T-helper 2 cell treated with Interferon-gamma antibody and Interleukin-4, amounts not matched to agents 100 ng/mL and 5 ng/mL, for 36 hours (primary cell): ENCODE measurements around the gene ROCK2. TPM values are rescaled to one million over a fixed set of nuclear protein-coding genes. Genes with fewer than 3 reads are reported as not detected.

Source experiments
- intact Hi-C: fragments of 100-400 bp; cut with micrococcal nuclease; formaldehyde crosslinking; loops from one replicate; pipeline ENCODE4 v1.15.1; 2023
- total RNA-seq: library from RNA; stranded (reverse); gene quantifications from 2 replicates; pipeline ENCODE4 v1.2.3, GENCODE V29; 2022

The ROCK2 gene
- total RNA-seq, 1 donor from 2014 or later = 21.5 TPM

DNA sequence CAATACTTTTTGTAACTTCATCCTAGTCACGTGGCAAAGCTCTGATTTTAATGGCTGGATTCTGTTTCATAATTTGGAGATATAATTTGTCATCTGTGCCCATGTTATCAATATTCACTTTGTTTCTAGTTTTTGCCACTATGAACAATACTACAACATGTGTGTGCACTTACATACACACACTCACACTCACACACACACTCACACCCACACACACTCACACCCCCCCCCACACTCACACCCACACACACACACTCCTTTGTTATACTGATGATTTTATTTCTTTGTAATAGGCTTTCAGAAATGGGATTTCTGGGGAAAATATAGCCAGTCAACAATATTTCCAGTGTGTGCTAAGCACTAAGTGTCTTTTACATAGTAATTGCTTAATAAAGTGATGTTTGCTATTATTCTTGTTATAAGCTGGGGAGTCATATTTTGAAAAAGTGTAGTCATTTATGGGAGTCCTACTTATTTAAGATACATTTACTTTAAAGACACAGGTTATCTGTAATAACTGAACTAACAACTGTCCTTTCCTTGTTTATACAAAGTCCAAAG lies 22.8 kb upstream of the ROCK2 start:
- intact Hi-C loops = no loop called here

DNA sequence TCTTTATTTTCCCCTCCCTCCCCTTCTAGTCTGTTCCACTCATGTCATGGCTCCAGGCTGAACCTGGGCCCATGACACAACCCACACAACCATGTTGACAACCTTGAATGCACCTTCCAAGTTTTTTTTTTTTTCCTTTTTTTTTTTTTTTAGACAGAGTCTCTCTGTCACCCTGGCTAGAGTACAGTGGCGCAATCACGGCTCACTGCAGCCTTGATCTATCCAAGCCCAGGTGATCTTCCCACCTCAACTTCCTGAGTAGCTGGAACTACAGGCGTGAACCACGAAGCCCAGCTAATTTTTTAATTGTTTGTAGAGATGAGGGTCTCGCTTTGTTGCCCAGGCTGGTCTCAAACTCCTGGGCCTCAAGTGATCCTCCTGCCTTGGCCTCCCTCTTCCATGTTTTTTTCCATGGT lies 21.9 kb upstream of the ROCK2 start:
- intact Hi-C loops = no loop called here

DNA sequence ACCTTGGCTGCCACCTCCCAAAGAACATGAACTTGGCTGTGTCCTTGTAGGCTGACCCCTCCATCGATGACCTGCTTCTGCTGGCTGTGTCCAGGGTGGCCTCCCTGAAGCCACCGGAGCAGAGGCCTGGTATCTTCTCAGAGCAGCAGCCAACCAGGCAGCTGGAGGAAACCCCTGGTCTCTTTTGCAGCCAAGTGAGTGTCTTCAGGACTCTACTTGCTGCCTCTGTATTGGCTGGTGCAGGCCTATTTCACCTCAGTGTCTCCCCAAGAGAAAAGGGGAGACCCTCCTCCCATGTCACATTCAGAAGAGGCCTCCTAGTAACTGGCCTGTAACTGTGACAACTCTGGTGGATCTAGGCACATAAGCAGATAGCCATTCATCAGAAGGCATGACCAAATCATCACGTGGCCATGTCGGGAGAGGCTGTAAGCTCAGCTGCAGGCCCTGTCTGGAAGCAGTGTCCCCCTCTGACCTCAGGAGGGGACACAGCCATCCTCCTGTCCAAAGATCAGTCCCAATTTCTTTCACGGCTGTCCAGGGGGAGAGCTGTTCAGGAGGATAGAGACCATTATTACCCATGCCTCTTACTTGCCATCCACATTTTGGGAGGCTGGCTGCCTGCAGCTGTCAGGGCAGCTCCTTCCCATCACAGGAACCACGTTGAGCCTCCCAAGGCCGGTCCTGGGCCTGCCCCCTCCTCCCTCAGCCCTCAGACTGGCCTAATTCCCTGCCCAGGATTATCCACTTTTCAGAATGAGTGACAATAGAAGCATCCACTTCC lies 20.9 kb upstream of the ROCK2 start:
- intact Hi-C loops = no loop called here

DNA sequence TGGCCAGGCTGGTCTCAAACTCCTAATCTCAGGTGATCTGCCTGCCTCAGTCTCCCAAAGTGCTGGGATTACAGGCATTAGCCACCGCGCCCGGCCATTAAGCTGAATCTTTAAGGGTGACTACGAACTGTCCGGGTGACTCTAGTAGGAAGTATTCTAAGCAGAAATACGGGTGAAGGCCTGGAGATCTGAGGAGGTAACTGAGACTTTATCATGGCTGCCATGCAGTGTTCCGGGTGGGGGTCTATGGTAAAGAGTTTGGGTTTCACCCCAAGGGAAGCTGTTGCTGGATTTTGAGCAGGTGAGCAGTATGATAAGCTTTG lies 20.1 kb upstream of the ROCK2 start:
- intact Hi-C loops = no loop called here

DNA sequence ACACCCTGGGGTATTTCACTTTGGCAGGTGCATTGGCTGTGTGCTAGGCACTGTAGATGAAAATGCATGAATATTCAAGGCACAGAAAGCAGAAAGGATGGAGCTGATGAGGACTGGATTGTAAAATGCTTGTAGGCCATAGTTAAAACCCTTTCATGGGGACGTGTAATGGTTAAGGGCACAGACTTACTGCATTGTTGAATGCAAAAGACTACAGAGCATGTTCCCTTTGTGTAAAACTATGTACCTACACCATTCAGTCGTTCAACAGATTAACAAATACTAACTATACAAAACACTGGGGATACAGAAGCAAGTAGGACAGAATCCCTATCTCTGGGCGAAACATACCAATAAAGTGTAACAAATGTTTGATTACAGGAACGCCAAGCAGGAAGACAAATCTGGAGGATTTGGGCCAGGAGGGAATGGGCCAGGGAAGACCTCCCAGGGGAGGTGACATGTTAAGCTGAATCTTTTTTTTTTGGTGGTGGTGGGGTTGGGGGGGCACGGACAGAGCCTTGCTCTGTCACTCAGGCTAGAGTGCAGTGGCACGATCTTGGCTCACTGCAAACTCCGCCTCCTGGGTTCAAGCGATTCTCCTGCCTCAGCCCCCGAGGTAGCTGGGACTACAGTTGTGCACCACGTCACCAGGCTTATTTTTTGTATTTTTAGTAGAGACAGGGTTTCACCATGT lies 19.6 kb upstream of the ROCK2 start:
- intact Hi-C loops = no loop called here

DNA sequence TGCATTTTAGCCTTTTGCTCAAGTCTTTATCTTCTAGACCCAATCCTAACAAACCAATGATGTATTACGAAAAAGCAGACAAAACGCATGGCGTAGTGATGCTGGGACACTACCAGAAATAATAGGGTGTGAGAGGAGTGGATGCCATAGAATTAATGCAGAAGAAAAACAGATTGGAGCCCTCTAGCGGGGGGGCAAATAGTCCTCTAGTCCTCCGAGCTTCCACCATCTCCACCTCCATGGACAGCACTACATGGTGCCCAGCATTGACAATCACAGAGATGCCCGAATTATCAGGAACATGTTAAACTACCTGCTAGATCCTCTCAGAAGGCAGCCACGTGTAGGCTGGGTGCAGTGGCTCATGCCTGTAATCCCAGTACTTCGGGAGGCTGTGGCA lies 15.4 kb upstream of the ROCK2 start:
- intact Hi-C loops = no loop called here

DNA sequence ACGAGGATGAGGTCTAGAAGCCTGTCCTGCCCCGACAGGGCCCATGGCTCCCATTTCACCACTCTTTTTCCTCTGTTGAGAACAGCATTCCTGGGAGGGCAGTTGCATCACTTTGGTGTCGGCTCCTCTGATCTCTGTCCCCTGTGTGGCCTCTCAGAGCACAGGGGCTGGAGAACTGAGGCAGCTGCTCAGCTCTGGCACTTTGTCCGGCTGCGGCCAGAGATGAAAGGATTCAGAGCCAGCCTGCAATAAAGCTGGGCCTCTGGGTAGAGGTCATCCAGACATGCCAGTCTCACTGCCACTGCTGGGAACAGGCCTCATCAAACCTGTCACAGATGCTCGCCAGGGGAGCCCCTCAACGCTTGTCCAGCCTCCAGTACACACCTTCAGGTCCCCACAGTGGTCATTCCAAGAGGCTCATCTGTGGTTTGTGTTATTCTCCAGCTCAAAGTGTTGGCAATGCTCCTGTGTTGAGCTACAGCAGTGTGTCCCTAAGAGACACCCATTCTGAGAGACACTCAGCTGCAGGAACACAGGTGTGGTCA lies 13.1 kb upstream of the ROCK2 start:
- intact Hi-C loops = no loop called here

DNA sequence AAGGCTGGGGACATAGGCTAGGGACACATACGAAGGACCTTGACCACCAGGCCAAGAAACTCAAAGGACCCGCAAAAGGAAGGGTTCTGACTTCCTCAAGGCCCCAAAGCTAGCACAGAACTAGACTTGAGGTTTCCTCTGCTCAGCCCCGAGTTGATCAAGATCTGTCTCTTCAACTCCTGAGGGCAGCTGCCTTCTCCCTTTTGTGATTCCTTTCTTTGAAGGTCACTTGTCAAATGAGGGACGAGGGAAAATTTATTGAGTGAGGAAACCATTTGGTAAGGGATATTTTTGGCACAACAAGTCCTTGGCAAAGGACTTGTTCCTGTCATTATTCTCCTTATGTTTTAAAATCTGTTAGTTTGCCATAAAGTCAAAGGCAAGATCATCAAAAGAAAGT lies 12.3 kb upstream of the ROCK2 start:
- intact Hi-C loops = no loop called here

DNA sequence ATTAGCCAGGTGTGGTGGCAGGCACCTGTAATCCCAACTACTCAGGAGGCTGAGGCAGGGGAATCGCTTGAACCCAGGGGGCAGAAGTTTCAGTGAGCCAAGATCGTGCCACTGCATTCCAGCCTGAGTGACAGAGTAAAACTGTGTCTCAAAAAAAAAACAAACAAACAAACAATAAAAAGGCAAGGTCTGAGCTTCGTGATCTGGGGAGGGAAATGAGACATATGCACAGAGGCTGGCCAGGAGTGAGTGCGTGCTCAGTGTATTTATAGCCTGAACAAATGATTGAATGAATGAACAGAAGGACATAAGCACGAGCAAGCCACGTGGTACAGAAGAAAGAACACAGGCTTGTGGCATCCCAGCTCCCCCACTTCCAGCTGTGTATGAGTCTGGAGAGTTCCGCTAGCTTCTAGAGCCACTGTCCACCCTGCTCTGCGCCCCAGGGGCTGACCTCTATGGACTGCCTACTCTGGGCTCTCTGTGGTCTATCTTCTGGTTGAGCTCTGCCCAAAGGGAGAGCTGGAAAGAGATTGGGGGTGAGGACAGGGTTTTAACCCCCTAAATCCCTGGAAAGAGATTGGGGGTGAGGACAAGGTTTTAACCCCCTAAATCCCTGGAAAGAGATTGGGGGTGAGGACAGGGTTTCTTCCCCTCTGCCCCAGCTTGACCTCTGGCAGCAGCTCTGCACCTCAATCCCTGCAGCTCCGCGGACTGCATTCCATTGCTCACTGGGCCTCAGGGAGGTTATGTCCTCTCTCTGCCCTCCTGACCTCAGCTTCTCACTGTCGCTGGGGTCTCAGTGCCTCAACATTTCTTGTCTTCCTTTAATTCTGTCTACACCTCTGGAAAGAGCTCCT lies 11.0 kb upstream of the ROCK2 start:
- intact Hi-C loops = no loop called here

DNA sequence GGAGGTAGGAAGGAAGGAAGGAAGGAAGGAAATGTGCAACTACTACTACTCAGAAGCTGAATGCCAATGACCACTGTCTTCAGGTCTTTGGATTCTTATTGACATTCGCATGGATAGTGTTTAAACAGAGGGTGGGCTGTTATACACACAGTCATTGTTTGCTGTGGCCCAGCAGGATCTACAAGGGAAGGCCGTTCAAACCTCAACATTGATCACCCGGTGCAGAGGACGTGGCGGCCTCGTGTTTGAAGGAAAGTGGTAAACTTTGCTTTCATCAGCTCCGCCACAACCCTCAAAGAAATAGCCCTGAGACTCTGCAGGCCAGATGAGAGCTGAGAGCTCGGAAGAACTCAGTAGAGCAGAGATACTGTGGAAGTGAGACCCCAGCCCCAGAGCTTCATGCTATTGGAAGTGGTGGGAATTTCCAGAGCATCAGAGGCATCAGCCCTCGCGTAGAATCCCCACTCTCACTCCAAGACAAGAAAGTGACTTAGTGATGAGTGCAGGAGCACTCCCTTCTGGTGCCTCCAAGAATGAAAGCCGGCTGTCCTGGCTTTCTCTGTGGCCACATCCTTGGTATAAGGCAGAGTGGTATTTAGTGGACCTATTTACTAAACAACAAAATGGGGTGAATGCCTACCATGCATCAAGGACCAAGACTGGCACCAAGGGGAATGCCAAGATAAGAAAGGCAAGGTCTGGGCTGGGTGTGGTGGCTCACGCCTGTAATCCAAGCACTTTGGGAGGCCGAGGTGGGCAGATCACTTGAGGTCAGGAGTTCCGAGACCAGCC lies 10.1 kb upstream of the ROCK2 start:
- intact Hi-C loops = no loop called here

DNA sequence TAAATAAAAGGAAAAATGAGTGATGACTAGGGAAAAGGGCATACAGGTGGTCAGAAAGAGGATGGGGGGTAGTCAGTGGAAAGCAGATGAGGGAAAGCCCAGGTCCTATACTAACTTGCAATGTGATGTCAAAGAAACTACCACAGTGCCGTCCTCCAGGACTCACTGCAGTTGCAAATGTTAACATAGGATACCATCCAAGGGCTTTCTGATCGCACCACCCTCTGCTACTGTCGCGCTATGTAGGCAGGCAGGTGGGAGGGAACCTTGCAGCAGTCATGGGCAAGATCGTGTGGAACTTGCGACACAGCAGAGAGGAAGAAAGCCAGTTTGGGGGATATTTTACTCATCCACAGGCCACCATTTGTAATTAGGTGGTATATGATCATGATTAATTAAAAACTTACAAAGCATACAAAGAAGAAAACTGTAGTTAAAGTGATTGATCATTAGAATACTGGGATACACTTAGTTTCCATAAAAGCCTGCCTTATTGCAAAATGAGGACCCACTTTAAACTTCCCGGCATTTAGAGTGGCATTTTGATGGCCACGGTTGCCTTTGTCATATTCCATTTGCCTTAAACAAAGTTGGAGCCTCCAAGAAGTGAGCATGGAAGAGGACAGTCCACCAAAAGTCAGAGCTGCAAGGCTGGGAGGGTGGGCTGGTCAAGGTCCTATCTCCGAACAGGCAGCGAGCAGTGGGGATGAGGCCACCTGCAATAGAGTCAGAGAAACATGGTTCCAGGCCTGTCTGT lies 8.5 kb upstream of the ROCK2 start:
- intact Hi-C loops = no loop called here

DNA sequence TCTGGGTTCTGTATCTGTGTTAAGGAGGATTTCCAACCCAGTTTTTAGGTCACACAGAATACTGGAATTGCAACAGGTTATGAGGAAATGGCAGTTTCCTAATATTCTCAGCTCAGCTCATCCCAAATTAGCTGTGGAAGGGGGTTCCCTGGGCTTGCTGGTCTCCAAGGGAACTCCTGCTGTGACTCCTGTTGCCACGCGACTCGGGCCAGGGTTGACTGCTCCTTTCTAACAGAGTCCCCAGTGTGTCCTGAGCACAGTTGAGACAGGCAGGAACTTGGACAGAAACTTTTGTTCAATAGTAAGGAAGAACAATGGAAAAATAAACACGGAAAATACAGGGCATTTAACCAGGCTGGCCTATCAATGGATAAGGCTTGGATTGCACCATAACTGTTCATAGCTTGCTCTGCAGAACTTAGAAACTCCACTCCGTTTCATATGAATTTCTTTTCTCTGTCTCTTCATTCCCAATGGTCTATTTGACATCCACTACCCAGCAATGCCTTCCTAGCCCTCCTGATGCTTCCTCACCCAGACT lies 3.8 kb upstream of the ROCK2 start:
- intact Hi-C loops = loop anchor here (10.0 kb wide), 2 partner anchors 407 to 1367 kb away; partner anchors contain the start of gene TRIB2

DNA sequence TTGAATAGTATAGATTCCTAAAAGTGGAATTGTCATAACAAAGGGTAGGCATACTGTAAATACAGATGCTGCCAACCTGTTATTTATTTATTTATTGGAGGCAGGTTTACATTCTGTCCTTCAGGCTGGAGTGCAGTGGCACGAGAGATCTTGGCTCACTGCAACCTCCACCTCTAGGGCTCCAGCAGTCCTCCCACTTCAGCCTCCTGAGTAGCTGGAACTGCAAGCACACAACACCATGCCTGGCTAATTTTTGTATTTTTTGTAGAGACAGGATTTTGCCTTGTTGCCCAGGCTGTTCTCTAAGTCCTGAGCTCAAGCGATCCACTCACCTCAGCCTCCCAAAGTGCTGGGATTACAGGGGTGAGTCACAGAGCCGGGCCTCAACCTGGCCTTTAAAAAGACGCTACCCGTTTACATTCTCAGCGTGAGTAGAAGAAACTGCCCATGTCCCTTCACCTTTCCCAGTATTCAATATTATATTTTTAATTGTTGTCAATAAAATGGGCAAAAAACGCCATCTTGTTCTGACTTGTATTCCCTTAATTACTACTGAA lies 3.0 kb upstream of the ROCK2 start:
- intact Hi-C loops = loop anchor here (10.0 kb wide), 2 partner anchors 407 to 1367 kb away; partner anchors contain the start of gene TRIB2

DNA sequence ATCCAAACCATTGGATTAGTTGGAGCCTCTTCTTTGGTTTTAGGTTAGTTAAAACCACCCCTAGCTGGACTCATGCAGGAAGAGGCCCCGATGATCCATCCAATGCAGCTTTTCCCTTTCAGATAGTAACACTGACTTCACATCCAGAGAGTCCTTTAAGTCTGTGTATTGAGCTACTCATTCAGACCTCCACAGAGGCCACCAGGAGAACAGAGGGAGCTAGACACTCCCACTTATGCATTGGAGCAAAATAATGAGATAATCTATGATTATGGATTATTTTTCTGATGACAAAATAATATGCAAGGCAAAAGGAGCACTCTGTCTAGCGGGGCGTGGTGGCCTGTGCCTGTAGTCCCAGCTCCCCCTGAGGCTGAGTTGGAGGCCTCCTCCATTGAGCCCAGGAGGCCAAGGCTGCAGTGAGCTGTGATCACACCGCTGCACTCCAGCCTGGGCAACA lies 1.6 kb upstream of the ROCK2 start:
- intact Hi-C loops = loop anchor here (10.0 kb wide), 2 partner anchors 409 to 1369 kb away; partner anchors contain the start of gene TRIB2

DNA sequence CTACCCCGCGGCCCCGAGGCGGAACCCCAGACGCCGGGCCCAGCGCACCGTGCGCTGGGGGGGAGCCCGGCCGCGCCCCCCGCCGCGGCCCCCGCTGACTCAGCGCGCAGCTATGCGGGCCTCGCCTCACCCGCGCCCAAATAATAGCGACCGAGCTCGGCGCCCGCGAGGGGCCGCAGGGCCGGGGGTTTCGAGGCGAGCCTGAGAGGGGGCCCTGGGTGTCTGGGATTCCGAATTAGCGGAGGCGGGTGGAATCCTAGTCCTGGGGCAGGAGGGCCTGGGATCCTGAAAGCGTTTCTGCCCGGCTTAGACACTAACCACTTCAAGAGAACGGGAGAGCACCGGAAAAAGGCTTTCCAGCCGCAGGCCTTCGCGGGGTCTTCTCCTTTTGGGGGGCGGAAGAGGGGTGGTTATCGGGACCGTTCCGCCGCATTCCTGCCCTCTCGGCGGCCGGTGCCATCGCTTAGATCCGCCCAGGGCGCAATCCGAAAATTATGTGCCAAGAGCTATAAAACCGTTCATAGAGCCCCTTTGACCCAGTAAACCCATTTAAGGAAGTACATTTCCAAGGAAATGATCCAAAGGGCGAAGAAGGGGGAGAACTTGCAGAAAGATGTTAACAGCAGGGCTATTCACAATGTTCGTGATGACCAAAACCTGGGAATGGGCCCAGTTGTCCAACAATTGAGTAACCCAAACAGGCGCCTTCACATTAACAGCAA lies 681 bp upstream of the ROCK2 start:
- intact Hi-C loops = loop anchor here (1.0 to 10.0 kb wide), 6 partner anchors 122 to 1370 kb away; partner anchors contain the start of genes E2F6, PDIA6, SLC66A3 and TRIB2

DNA sequence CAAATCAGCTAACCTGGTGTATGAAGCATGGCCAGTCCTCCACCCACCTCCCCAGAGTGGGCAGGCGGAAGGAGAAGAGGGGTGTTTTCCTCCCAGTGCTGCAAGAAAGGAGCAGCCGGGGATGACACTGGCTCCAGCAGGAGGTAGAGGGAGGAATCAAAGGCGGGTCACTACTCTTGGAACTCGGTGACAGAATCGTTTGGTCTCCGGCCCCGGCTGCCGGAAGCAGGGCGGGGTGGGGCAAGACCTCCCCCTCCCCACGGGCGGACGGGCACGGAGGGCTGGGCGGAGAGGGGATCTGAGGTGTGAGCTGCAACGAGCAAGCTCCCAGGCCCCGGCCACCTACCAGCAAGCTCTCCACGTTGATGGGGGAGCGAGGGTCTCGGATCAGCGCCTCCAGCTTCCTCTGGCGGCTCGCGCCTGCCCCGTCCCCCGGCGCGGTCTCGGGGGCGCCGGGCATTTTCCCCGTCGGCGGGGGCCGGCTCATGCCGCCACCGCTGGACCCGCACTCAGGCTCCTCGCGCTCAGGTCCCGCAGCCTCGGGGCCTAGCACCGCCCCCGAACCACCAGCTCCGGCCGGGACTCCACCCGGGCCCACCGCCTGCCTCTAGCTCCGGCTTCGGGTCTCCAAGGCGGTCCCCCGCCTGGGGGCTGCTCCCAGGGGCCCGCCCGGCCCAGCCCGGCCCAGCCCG lies 640 bp downstream of the ROCK2 start:
- intact Hi-C loops = loop anchor here (1.0 to 10.0 kb wide), 6 partner anchors 124 to 1371 kb away; partner anchors contain the start of genes E2F6, PDIA6, SLC66A3 and TRIB2

DNA sequence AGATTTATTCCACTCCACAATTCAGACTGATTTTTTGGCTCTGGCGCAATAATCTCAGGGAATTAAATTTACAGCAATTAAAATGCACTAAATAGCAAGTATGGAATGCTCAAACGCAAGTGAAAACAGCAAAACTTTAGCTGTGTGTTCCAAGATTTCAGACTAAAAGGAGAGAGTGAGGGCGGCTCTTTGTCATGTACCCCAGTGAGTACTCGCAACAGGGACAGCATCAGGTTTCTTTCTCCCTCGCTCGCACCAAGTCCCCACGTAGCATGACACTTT lies 1.1 kb downstream of the ROCK2 start:
- intact Hi-C loops = loop anchor here (5.0 to 10.0 kb wide), 4 partner anchors 124 to 1371 kb away; partner anchors contain the start of genes E2F6 and TRIB2
